OCI-LY7 (cell line): ENCODE data around the gene ETFRF1. TPM values are rescaled to one million over a fixed set of nuclear protein-coding genes. Genes with fewer than 3 reads are reported as not detected.

Source experiments
- BruUV-seq: library from RNA; stranded (reverse); fragments of 400-500 nt; replicated peaks from 2 replicates; lab custom pipeline; 2021; lab: Mats Ljungman, UMichigan
- CTCF ChIA-PET: fragments of 300-600 bp; sonication (Branson Sonifier 250); formaldehyde crosslinking; loops from one replicate; lab custom pipeline; 2022; ENCODE audit warnings: antibody characterized with exemption; ENCODE audit not compliant: unreplicated experiment; lab: Charles Lee
- POLR2A ChIA-PET: fragments of 300-600 bp; sonication (Branson Sonifier 250); formaldehyde crosslinking; loops from one replicate; lab custom pipeline; 2022; ENCODE audit warnings: antibody characterized with exemption; lab: Charles Lee
- DNase-seq: peaks from one replicate; pipeline ENCODE4 v3.0.0-alpha.2; 2015; ENCODE audit warnings: low spot score
- H2AFZ ChIP-seq: fragments of 200-600 bp; sonication (generic), shearing (Covaris generic); 2 replicates; pipeline ENCODE4 v1.6.1; 2014; ENCODE audit warnings: mild to moderate bottlenecking, antibody characterized with exemption, low read length, moderate library complexity
- H3K27ac ChIP-seq: fragments of 200-600 bp; sonication (generic); 2 replicates; pipeline ENCODE4 v1.5.1; 2014; ENCODE audit warnings: mixed run types, low read depth, mild to moderate bottlenecking, moderate library complexity, low read length, inconsistent platforms; ENCODE audit not compliant: poor library complexity, severe bottlenecking
- H3K36me3 ChIP-seq: fragments of 200-600 bp; sonication (generic); 2 replicates; pipeline ENCODE4 v1.6.1; 2014; ENCODE audit warnings: mild to moderate bottlenecking, antibody characterized with exemption, low read length, moderate library complexity, mixed read lengths; ENCODE audit not compliant: insufficient read depth
- H3K4me1 ChIP-seq: fragments of 200-600 bp; sonication (generic); 2 replicates; pipeline ENCODE4 v1.5.1; 2014; ENCODE audit warnings: mild to moderate bottlenecking, low read length; ENCODE audit not compliant: insufficient read depth, poor library complexity, severe bottlenecking
- H3K4me2 ChIP-seq: fragments of 200-600 bp; sonication (generic); 2 replicates; pipeline ENCODE4 v1.6.1; 2014; ENCODE audit warnings: mild to moderate bottlenecking, low read length
- H3K4me3 ChIP-seq: fragments of 200-600 bp; sonication (generic); 2 replicates; pipeline ENCODE4 v1.5.1; 2014; ENCODE audit warnings: mild to moderate bottlenecking, low read depth, low read length; ENCODE audit not compliant: poor library complexity, severe bottlenecking
- H3K79me2 ChIP-seq: fragments of 200-600 bp; sonication (generic); 2 replicates; pipeline ENCODE4 v1.6.1; 2016; ENCODE audit warnings: low read depth, mild to moderate bottlenecking, low read length, moderate library complexity, mixed read lengths; ENCODE audit not compliant: insufficient read depth
- H3K9me2 ChIP-seq: fragments of 200-600 bp; sonication (generic); 2 replicates; pipeline ENCODE4 v1.6.1; 2016; ENCODE audit warnings: mild to moderate bottlenecking, low read length, mixed read lengths; ENCODE audit not compliant: insufficient read depth
- H3K9me3 ChIP-seq: fragments of 200-600 bp; sonication (generic); 2 replicates; pipeline ENCODE4 v1.6.1; 2014; ENCODE audit warnings: mild to moderate bottlenecking, mixed run types, low read length, mixed read lengths
- H4K20me1 ChIP-seq: fragments of 200-600 bp; sonication (generic); 2 replicates; pipeline ENCODE4 v1.6.1; 2014; ENCODE audit warnings: mild to moderate bottlenecking, antibody characterized with exemption, low read length, moderate library complexity, mixed read lengths; ENCODE audit not compliant: insufficient read depth
- CTCF ChIP-seq: fragments of 200-600 bp; sonication (generic); conservative IDR thresholded peaks from 2 replicates; pipeline ENCODE4 v1.5.1; 2014; ENCODE audit warnings: mild to moderate bottlenecking, antibody characterized with exemption, low read length, moderate library complexity, mixed read lengths
- EZH2phosphoT487 ChIP-seq: fragments of 200-600 bp; sonication (generic); IDR thresholded peaks from 2 replicates; pipeline ENCODE4 v1.6.1; 2018; ENCODE audit warnings: low read depth, borderline replicate concordance, mild to moderate bottlenecking, mixed run types, antibody characterized with exemption, low read length, moderate library complexity, mixed read lengths
- intact Hi-C: fragments of 100-400 bp; cut with micrococcal nuclease; formaldehyde crosslinking; loops from one replicate; pipeline ENCODE4 v1.10.0; 2022; ENCODE audit not compliant: unreplicated experiment
- total RNA-seq, 2 experiments: library from RNA; depleted of rRNA in 1 of 2; stranded (reverse); fragments of >200 nt in 1 of 2; shearing (Covaris generic) in 1 of 2; gene quantifications; 2 replicates each; pipeline ENCODE4 v1.2.3, GENCODE V29; 2014 to 2022

ETFRF1 gene
- total RNA-seq, 2 experiments from 2014 or later, result 8.5 to 11.4 TPM

- ChIA-PET POLR2A (interaction anchor here (0.5 to 1.7 kb wide), 6 partner anchors 8 to 451 kb away, joined by 3 to 7 read pairs (median 4); no protein-coding TSS in a partner anchor), CTCF (no interaction called here)
- Histone ChIP-seq H2AFZ (peak overlapping the region; percentile 18), H3K79me2 (no peaks in the 10 kb centered on the region), H3K4me2 (no peak overlapping the region), H3K36me3 (no peaks in the 10 kb centered on the region), H3K4me3 (no peak overlapping the region), H3K27ac (no peak overlapping the region), H4K20me1 (no peaks in the 10 kb centered on the region), H3K9me2 (no peaks in the 10 kb centered on the region), H3K9me3 (peaks cover 1% of the 10 kb centered on the region; the same call in 1 of the 2 replicates), H3K4me1 (peaks cover 12% of the 10 kb centered on the region)
- TF ChIP-seq CTCF (no peak), EZH2phosphoT487 (no peak)
- intact Hi-C loops, result no loop called here
- BruUV-seq, result no TSS peak
- no peak for DNase-seq
Observed at GRCh38 chr12:25151476-25151875, 43.6 kb upstream of the ETFRF1 start.

GRCh38 chr12:25152055-25152454 lies 43.0 kb upstream of the ETFRF1 start:
- Histone ChIP-seq H3K79me2 (no peaks in the 10 kb centered on the region), H2AFZ (peak overlapping the region; percentile 18), H3K4me1 (peaks cover 12% of the 10 kb centered on the region), H3K9me3 (peaks cover 7% of the 10 kb centered on the region; the same call in 1 of the 2 replicates), H3K4me3 (no peak overlapping the region), H4K20me1 (no peaks in the 10 kb centered on the region), H3K9me2 (no peaks in the 10 kb centered on the region), H3K36me3 (no peaks in the 10 kb centered on the region; the same call in 1 of the 2 replicates), H3K4me2 (no peak overlapping the region), H3K27ac (no peak overlapping the region)
- ChIA-PET POLR2A (interaction anchor here (0.5 to 1.7 kb wide), 5 partner anchors 9 to 25 kb away, joined by 3 to 7 read pairs (median 4); no protein-coding TSS in a partner anchor), CTCF (no interaction called here)
- DNase-seq, result no peak
- intact Hi-C loops, result no loop called here
- BruUV-seq, result no TSS peak
- TF ChIP-seq CTCF (no peak), EZH2phosphoT487 (no peak)

GRCh38 chr12:25155022-25155576 lies 39.9 kb upstream of the ETFRF1 start:
- Histone ChIP-seq H3K9me2 (no peaks in the 10 kb centered on the region), H3K79me2 (no peaks in the 10 kb centered on the region), H3K36me3 (peaks cover 4% of the 10 kb centered on the region; the same call in 1 of the 2 replicates), H4K20me1 (no peaks in the 10 kb centered on the region), H3K4me1 (peaks cover 28% of the 10 kb centered on the region), H2AFZ (peak overlapping the region; percentile 83), H3K4me3 (peak overlapping the region; percentile 13), H3K9me3 (peaks cover 17% of the 10 kb centered on the region; the same call in 1 of the 2 replicates), H3K27ac (no peak overlapping the region), H3K4me2 (peak overlapping the region; percentile 51)
- no TSS peak for BruUV-seq
- peak; percentile 70 for DNase-seq
- POLR2A ChIA-PET, result interaction anchor here (0.6 to 2.7 kb wide), 9 partner anchors 12 to 1230 kb away, joined by 3 to 9 read pairs (median 3); a partner anchor contains a TSS
- CTCF ChIA-PET, result no interaction called here
- TF ChIP-seq EZH2phosphoT487, result no peak
- peak; percentile 98 for TF ChIP-seq CTCF
- intact Hi-C loops, result no loop called here
